ENCODE data around the gene IPP. TPM values are rescaled to one million over a fixed set of nuclear protein-coding genes. Genes with fewer than 3 reads are reported as not detected.
"Not testable (repeated sequence)": the region's sequence is repeated elsewhere in the genome, so short reads cannot be mapped to it uniquely, and the experiment has no call there.

IPP gene
- polyA plus RNA-seq, 1 experiment: 4.4 TPM

DNA sequence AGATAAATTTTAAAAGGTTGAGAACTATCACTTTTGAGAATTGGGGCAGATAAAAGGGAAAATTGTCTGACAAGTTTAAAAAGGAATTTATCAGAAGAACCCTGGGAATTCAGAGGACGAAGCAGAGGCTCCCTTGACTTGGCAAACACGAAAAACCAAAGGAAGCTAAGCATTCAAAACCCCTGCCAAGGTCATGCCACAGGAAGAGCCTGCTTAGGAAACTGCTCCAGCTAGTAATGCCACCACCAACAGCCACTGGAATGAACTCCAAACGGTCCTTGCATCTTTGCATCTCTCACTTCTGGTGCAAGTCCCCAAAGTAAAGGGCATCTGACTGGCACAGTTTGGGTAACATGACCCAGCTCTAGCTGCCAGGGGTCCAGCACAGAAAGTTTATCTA lies 71.3 kb downstream of the IPP start:
- Histone ChIP-seq H3K27me3 (ENCODE audit: control insufficient read depth, insufficient read depth, low read length) (no peaks in the 10 kb centered on the region), H3K36me3 (ENCODE audit: control insufficient read depth, insufficient read depth, low read length) (0 out of 2 replicates have a peak, but pooled peaks cover 1% of the 10 kb centered on the region), H3K4me3 (ENCODE audit: low read depth, low read length) (no peak overlapping the region)
- TF ChIP-seq, protein P1, sequence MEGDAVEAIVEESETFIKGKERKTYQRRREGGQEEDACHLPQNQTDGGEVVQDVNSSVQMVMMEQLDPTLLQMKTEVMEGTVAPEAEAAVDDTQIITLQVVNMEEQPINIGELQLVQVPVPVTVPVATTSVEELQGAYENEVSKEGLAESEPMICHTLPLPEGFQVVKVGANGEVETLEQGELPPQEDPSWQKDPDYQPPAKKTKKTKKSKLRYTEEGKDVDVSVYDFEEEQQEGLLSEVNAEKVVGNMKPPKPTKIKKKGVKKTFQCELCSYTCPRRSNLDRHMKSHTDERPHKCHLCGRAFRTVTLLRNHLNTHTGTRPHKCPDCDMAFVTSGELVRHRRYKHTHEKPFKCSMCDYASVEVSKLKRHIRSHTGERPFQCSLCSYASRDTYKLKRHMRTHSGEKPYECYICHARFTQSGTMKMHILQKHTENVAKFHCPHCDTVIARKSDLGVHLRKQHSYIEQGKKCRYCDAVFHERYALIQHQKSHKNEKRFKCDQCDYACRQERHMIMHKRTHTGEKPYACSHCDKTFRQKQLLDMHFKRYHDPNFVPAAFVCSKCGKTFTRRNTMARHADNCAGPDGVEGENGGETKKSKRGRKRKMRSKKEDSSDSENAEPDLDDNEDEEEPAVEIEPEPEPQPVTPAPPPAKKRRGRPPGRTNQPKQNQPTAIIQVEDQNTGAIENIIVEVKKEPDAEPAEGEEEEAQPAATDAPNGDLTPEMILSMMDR (IDR thresholded peaks at IDR 0.05; ENCODE audit: insufficient read depth, low read depth, low read length): no peak
- CTCF ChIA-PET: no interaction called here
- no peak for DNase-seq (ENCODE audit: low read depth)
- POLR2A ChIA-PET: no interaction called here

DNA sequence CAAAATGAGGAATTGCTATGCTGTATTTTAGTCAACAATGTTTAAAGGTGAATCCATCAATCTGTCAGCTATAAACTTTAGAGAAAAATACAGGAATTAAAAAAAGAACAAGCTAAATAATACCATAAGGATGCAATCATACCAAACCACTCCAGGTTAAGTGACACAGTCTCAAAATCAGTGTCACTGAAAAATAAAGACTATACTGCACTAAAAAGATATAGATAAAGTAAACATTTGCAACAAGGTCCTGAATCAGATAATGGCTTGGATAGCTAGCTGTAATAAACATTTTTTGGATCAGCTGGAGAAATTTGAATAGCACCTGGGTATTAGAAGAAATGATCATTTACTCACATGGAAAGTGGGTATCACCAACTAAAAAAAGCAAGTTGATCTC lies 72.0 kb downstream of the IPP start:
- no peak for DNase-seq (ENCODE audit: low read depth)
- TF ChIP-seq, protein P1 (IDR thresholded peaks at IDR 0.05; ENCODE audit: insufficient read depth, low read depth, low read length): no peak

DNA sequence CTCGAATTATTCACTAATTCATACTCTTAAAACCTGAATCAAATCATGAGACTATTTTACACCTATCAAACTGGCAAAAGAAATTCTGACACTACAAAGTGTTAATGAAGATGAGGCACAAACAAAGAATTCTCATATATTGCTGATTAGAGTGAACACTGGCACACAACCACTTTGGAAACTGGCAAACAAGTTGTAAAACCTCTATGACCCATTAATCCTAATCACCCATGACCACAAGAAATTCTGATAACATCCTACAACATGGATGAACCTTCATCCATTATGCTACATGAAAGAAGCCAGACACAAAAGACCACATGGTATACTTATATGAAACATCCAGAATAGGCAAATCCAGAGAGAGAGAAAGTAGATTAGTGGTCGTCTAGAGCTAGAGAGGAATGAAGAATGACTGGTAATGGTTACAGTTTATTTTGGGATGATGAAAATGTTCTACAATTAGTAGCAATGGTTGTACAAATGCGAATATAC lies 72.7 kb downstream of the IPP start:
- H3K4me3 ChIP-seq (ENCODE audit: low read depth, low read length): no peak overlapping the region
- 0 out of 2 replicates have a peak, but pooled peaks cover 1% of the 10 kb centered on the region for H3K36me3 ChIP-seq (ENCODE audit: control insufficient read depth, insufficient read depth, low read length)
- no peak for DNase-seq (ENCODE audit: low read depth)
- ChIA-PET CTCF (no interaction called here), POLR2A (no interaction called here)
- H3K27me3 ChIP-seq (ENCODE audit: control insufficient read depth, insufficient read depth, low read length): no peaks in the 10 kb centered on the region
- TF ChIP-seq, protein P1 (IDR thresholded peaks at IDR 0.05; ENCODE audit: insufficient read depth, low read depth, low read length): no peak

More for the DNA sequence above, 72.0 kb downstream of the IPP start:
- ChIA-PET POLR2A (no interaction called here), CTCF (no interaction called here)
- no peaks in the 10 kb centered on the region for H3K27me3 ChIP-seq (ENCODE audit: control insufficient read depth, insufficient read depth, low read length)
- 0 out of 2 replicates have a peak, but pooled peaks cover 1% of the 10 kb centered on the region for H3K36me3 ChIP-seq (ENCODE audit: control insufficient read depth, insufficient read depth, low read length)
- no peak overlapping the region for H3K4me3 ChIP-seq (ENCODE audit: low read depth, low read length)

DNA sequence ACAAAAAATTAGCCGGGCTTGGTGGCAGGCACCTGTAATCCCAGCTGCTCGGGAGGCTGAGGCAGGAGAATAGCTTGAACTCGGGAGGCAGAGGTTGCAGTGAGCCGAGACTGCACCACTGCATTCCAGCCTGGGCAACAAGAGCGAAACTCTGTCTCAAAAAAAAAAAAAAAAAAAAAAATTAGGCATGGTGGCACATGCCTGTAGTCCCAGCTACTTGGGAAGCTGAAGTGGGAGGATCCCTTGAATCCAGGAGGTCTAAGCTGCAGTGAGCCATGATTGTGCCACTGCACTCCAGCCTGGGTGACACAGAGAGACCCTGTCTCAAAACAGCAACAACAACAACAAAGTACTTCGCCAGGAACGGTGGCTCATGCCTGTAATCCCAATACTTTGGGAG lies 73.9 kb downstream of the IPP start:
- DNase-seq (ENCODE audit: low read depth); H3K27me3 ChIP-seq (ENCODE audit: control insufficient read depth, insufficient read depth, low read length); CTCF ChIA-PET; POLR2A ChIA-PET; H3K4me3 ChIP-seq (ENCODE audit: low read depth, low read length); H3K36me3 ChIP-seq (ENCODE audit: control insufficient read depth, insufficient read depth, low read length): not testable (repeated sequence)

DNA sequence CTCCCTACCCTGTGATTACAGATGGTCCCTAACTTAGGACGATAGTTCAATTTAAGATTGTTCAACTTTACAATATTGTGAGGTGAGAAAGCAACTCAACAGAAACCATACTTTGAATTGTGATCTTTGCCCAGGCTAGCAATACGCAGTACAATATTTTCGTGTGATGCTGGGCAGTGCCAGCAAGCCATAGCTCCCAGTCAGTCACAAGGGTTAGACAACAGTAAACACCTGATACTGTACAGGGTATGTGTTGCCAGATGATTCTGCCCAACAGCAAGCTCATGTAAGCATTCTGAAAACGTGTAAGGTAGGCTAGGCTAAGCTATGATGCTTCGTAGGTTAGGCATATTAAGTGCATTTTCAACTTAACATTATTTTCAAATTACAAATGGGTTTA lies 76.0 kb downstream of the IPP start:
- ChIA-PET CTCF (interaction anchor here (1.5 kb wide), 1 partner anchor 8 kb away, joined by 3 read pairs; no protein-coding TSS in a partner anchor), POLR2A (no interaction called here)
- Histone ChIP-seq H3K4me3 (ENCODE audit: low read depth, low read length) (no peak overlapping the region), H3K27me3 (ENCODE audit: control insufficient read depth, insufficient read depth, low read length) (no peaks in the 10 kb centered on the region), H3K36me3 (ENCODE audit: control insufficient read depth, insufficient read depth, low read length) (0 out of 2 replicates have a peak, but pooled peaks cover 1% of the 10 kb centered on the region)
- DNase-seq (ENCODE audit: low read depth): no peak
- TF ChIP-seq, protein P1 (IDR thresholded peaks at IDR 0.05; ENCODE audit: insufficient read depth, low read depth, low read length): no peak

DNA sequence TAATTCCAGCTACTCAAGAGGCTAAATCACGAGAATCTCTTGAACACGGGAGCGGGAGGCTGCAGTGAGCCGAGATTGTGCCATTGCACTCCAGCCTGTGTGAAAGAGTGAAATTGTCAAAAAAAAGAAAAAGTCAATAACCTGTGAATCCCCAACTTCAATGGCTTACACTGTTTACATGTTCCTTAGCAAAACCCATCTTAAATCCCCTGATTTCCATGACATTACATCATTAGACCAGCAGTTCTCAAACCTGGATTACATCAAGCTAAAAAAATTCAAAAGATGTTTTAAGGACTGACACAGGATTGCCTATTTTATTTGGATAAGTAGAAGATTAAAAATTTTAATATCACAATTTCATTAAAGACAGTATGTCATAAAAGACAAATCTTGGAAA lies 76.5 kb downstream of the IPP start:
- POLR2A ChIA-PET: no interaction called here
- Histone ChIP-seq H3K36me3 (ENCODE audit: control insufficient read depth, insufficient read depth, low read length) (no peaks in the 10 kb centered on the region), H3K4me3 (ENCODE audit: low read depth, low read length) (no peak overlapping the region), H3K27me3 (ENCODE audit: control insufficient read depth, insufficient read depth, low read length) (no peaks in the 10 kb centered on the region)
- TF ChIP-seq, protein P1 (IDR thresholded peaks at IDR 0.05; ENCODE audit: insufficient read depth, low read depth, low read length): no peak
- DNase-seq (ENCODE audit: low read depth): no peak
- CTCF ChIA-PET: interaction anchor here (1.5 kb wide), 1 partner anchor 8 kb away, joined by 3 read pairs; no protein-coding TSS in a partner anchor
